COLO668 (cell line): ENCODE data around the gene C4orf54.

ENCODE experiments used
- DNase-seq: peaks from one replicate; lab custom pipeline; 2025; ENCODE audit not compliant: unreplicated experiment; lab: John Stamatoyannopoulos, UW

The C4orf54 gene

GRCh38 chr4:99657798-99658197, at the start of gene C4orf54:
Gene C4orf54, minus strand, starts transcription at chr4:99657828. Its CDS starts 3,180 bp downstream, at chr4:99654648.
- DNase-seq: no peak

- DNase-seq: no peak
Observed at GRCh38 chr4:99705891-99706290, 48.3 kb upstream of the C4orf54 start.

- DNase-seq: peak; percentile 14
Observed at GRCh38 chr4:99696801-99697200, 39.2 kb upstream of the C4orf54 start.

GRCh38 chr4:99693140-99693539, 35.5 kb upstream of the C4orf54 start:
- DNase-seq: no peak

- no peak for DNase-seq
Observed at GRCh38 chr4:99690990-99691389, 33.4 kb upstream of the C4orf54 start.

GRCh38 chr4:99690472-99690871, 32.8 kb upstream of the C4orf54 start:
- DNase-seq: no peak

GRCh38 chr4:99687120-99687519, 29.5 kb upstream of the C4orf54 start:
- DNase-seq: no peak

- DNase-seq: no peak
Observed at GRCh38 chr4:99685234-99685633, 27.6 kb upstream of the C4orf54 start.

- DNase-seq: no peak
Observed at GRCh38 chr4:99683895-99684294, 26.3 kb upstream of the C4orf54 start.

GRCh38 chr4:99679976-99680375, 22.3 kb upstream of the C4orf54 start:
- DNase-seq: no peak

GRCh38 chr4:99679204-99679603, 21.6 kb upstream of the C4orf54 start:
- peak; percentile 19 for DNase-seq

- DNase-seq: no peak
Observed at GRCh38 chr4:99677161-99677560, 19.5 kb upstream of the C4orf54 start.

- DNase-seq: no peak
Observed at GRCh38 chr4:99670409-99671073, 12.9 kb upstream of the C4orf54 start.

- DNase-seq: no peak
Observed at GRCh38 chr4:99669084-99669483, 11.5 kb upstream of the C4orf54 start.

GRCh38 chr4:99668472-99668871, 10.8 kb upstream of the C4orf54 start:
- no peak for DNase-seq

GRCh38 chr4:99665983-99666382, 8.4 kb upstream of the C4orf54 start:
- no peak for DNase-seq

- DNase-seq: no peak
Observed at GRCh38 chr4:99664716-99665115, 7.1 kb upstream of the C4orf54 start.

- no peak for DNase-seq
Observed at GRCh38 chr4:99661907-99662306, 4.3 kb upstream of the C4orf54 start.

- DNase-seq: no peak
Observed at GRCh38 chr4:99658666-99659065, 1.0 kb upstream of the C4orf54 start.

- DNase-seq: peak; percentile 64
Observed at GRCh38 chr4:99655308-99656081, 2.1 kb downstream of the C4orf54 start.

- DNase-seq: no peak
Observed at GRCh38 chr4:99654361-99654761, 3.3 kb downstream of the C4orf54 start.

GRCh38 chr4:99653916-99654315, 3.7 kb downstream of the C4orf54 start:
- no peak for DNase-seq
